ENCODE data around the gene KIF5C. TPM values are rescaled to one million over a fixed set of nuclear protein-coding genes. Genes with fewer than 3 reads are reported as not detected.

Gene KIF5C
- total and polyA plus RNA-seq, 2 experiments from 2014 or later, result 45.0 to 49.1 TPM

DNA sequence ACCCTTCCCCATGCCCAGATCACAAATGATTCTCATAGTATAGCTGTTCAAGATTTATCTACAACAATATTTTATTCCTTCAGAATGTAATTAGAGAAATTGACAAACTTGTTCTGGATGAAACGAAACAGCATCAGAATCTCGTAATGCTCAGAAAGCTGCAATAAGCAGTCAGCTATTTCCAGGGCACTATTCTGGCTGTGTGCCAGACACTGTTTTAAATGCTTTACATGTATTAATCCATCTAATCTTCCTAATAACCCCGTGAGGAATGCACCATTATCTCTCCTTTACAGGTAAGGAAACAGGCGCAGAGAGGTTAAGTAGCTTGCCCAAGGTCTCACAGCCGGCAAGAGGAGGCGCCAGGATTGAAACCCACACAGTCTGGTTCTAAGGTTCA, 153.3 kb downstream of the KIF5C start:
- no peaks in the 10 kb centered on the region for H4K20me1 ChIP-seq (replicated peaks; ENCODE audit: insufficient read depth)
- Mint-ChIP-seq H3K9me3 (no peaks in the 10 kb centered on the region), H3K36me3 (ENCODE audit: low read depth) (no peaks in the 10 kb centered on the region), H3K4me1 (peaks cover 33% of the 10 kb centered on the region), H3K4me3 (no peak overlapping the region), H3K27me3 (ENCODE audit: insufficient read depth, low read depth, poor library complexity) (peaks cover 5% of the 10 kb centered on the region), H3K27ac (no peak overlapping the region)
- H3K27me3 ChIP-seq (ENCODE audit: insufficient read depth), result no peaks in the 10 kb centered on the region
- peaks cover 34% of the 10 kb centered on the region for H3K4me1 ChIP-seq (ENCODE audit: insufficient read depth)
- H2AFZ ChIP-seq, result no peak overlapping the region
- H3K9me2 ChIP-seq (ENCODE audit: insufficient read depth), result no peaks in the 10 kb centered on the region
- H3F3A ChIP-seq (replicated peaks; ENCODE audit: low read depth), result no peaks in the 10 kb centered on the region
- H3K36me3 ChIP-seq (ENCODE audit: insufficient read depth), result no peaks in the 10 kb centered on the region
- no peaks in the 10 kb centered on the region for H3K79me2 ChIP-seq (replicated peaks; ENCODE audit: insufficient read depth)
- TF ChIP-seq STAT1 (IDR thresholded peaks at IDR 0.05; ENCODE audit: unreplicated experiment) (no peak), ZNF331 (CRISPR knock-in tag; IDR thresholded peaks at IDR 0.05; ENCODE audit: low read depth) (no peak), ETS1 (IDR thresholded peaks at IDR 0.05) (no peak), NANOG (IDR thresholded peaks at IDR 0.05; ENCODE audit: borderline replicate concordance) (no peak), JUNB (IDR thresholded peaks at IDR 0.05; ENCODE audit: unreplicated experiment) (no peak), EZH2phosphoT487 (IDR thresholded peaks at IDR 0.05; ENCODE audit: unreplicated experiment) (no peak), ZNF114 (CRISPR knock-in tag; IDR thresholded peaks at IDR 0.05) (no peak), EZH2 (IDR thresholded peaks at IDR 0.05; ENCODE audit: low read depth, unreplicated experiment) (no peak), CREB1 (CRISPR knock-in tag; IDR thresholded peaks at IDR 0.05; ENCODE audit: low read depth) (no peak), POLR2AphosphoS5 (IDR thresholded peaks at IDR 0.05; ENCODE audit: low read depth) (no peak)
- TF ChIP-seq, protein P1, sequence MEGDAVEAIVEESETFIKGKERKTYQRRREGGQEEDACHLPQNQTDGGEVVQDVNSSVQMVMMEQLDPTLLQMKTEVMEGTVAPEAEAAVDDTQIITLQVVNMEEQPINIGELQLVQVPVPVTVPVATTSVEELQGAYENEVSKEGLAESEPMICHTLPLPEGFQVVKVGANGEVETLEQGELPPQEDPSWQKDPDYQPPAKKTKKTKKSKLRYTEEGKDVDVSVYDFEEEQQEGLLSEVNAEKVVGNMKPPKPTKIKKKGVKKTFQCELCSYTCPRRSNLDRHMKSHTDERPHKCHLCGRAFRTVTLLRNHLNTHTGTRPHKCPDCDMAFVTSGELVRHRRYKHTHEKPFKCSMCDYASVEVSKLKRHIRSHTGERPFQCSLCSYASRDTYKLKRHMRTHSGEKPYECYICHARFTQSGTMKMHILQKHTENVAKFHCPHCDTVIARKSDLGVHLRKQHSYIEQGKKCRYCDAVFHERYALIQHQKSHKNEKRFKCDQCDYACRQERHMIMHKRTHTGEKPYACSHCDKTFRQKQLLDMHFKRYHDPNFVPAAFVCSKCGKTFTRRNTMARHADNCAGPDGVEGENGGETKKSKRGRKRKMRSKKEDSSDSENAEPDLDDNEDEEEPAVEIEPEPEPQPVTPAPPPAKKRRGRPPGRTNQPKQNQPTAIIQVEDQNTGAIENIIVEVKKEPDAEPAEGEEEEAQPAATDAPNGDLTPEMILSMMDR (conservative IDR thresholded peaks at IDR 0.05; ENCODE audit: low read depth in 2 of 2), result no peak
- TF ChIP-seq, protein P2, sequence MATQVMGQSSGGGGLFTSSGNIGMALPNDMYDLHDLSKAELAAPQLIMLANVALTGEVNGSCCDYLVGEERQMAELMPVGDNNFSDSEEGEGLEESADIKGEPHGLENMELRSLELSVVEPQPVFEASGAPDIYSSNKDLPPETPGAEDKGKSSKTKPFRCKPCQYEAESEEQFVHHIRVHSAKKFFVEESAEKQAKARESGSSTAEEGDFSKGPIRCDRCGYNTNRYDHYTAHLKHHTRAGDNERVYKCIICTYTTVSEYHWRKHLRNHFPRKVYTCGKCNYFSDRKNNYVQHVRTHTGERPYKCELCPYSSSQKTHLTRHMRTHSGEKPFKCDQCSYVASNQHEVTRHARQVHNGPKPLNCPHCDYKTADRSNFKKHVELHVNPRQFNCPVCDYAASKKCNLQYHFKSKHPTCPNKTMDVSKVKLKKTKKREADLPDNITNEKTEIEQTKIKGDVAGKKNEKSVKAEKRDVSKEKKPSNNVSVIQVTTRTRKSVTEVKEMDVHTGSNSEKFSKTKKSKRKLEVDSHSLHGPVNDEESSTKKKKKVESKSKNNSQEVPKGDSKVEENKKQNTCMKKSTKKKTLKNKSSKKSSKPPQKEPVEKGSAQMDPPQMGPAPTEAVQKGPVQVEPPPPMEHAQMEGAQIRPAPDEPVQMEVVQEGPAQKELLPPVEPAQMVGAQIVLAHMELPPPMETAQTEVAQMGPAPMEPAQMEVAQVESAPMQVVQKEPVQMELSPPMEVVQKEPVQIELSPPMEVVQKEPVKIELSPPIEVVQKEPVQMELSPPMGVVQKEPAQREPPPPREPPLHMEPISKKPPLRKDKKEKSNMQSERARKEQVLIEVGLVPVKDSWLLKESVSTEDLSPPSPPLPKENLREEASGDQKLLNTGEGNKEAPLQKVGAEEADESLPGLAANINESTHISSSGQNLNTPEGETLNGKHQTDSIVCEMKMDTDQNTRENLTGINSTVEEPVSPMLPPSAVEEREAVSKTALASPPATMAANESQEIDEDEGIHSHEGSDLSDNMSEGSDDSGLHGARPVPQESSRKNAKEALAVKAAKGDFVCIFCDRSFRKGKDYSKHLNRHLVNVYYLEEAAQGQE (IDR thresholded peaks at IDR 0.05; ENCODE audit: unreplicated experiment), result no peak
- TF ChIP-seq, protein P3, sequence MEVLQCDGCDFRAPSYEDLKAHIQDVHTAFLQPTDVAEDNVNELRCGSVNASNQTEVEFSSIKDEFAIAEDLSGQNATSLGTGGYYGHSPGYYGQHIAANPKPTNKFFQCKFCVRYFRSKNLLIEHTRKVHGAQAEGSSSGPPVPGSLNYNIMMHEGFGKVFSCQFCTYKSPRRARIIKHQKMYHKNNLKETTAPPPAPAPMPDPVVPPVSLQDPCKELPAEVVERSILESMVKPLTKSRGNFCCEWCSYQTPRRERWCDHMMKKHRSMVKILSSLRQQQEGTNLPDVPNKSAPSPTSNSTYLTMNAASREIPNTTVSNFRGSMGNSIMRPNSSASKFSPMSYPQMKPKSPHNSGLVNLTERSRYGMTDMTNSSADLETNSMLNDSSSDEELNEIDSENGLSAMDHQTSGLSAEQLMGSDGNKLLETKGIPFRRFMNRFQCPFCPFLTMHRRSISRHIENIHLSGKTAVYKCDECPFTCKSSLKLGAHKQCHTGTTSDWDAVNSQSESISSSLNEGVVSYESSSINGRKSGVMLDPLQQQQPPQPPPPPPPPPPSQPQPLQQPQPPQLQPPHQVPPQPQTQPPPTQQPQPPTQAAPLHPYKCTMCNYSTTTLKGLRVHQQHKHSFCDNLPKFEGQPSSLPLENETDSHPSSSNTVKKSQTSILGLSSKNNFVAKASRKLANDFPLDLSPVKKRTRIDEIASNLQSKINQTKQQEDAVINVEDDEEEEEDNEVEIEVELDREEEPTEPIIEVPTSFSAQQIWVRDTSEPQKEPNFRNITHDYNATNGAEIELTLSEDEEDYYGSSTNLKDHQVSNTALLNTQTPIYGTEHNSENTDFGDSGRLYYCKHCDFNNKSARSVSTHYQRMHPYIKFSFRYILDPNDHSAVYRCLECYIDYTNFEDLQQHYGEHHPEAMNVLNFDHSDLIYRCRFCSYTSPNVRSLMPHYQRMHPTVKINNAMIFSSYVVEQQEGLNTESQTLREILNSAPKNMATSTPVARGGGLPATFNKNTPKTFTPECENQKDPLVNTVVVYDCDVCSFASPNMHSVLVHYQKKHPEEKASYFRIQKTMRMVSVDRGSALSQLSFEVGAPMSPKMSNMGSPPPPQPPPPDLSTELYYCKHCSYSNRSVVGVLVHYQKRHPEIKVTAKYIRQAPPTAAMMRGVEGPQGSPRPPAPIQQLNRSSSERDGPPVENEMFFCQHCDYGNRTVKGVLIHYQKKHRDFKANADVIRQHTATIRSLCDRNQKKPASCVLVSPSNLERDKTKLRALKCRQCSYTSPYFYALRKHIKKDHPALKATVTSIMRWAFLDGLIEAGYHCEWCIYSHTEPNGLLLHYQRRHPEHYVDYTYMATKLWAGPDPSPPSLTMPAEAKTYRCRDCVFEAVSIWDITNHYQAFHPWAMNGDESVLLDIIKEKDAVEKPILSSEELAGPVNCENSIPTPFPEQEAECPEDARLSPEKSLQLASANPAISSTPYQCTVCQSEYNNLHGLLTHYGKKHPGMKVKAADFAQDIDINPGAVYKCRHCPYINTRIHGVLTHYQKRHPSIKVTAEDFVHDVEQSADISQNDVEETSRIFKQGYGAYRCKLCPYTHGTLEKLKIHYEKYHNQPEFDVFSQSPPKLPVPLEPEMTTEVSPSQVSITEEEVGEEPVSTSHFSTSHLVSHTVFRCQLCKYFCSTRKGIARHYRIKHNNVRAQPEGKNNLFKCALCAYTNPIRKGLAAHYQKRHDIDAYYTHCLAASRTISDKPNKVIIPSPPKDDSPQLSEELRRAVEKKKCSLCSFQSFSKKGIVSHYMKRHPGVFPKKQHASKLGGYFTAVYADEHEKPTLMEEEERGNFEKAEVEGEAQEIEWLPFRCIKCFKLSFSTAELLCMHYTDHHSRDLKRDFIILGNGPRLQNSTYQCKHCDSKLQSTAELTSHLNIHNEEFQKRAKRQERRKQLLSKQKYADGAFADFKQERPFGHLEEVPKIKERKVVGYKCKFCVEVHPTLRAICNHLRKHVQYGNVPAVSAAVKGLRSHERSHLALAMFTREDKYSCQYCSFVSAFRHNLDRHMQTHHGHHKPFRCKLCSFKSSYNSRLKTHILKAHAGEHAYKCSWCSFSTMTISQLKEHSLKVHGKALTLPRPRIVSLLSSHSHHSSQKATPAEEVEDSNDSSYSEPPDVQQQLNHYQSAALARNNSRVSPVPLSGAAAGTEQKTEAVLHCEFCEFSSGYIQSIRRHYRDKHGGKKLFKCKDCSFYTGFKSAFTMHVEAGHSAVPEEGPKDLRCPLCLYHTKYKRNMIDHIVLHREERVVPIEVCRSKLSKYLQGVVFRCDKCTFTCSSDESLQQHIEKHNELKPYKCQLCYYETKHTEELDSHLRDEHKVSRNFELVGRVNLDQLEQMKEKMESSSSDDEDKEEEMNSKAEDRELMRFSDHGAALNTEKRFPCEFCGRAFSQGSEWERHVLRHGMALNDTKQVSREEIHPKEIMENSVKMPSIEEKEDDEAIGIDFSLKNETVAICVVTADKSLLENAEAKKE (CRISPR knock-in tag; IDR thresholded peaks at IDR 0.05), result no peak
- no peak for ATAC-seq
- H3K4me2 ChIP-seq, result 0 out of 2 replicates have a peak overlapping the region, but pooled peaks have one; percentile 28
- H3K4me3 ChIP-seq, result no peak overlapping the region
- no peak for DNase-seq (ENCODE audit: low spot score)
- H3K27ac ChIP-seq (ENCODE audit: low read depth), result no peak overlapping the region

Data from GM23338 (cell line).